DMS53 (cell line): ENCODE results near the gene BLACAT1.
"Not testable (repeated sequence)": the region's sequence is repeated elsewhere in the genome, so short reads cannot be mapped to it uniquely, and the experiment has no call there.

Experiments
- DNase-seq: peaks from one replicate; lab custom pipeline; 2025; lab: John Stamatoyannopoulos, UW

The BLACAT1 gene

DNA sequence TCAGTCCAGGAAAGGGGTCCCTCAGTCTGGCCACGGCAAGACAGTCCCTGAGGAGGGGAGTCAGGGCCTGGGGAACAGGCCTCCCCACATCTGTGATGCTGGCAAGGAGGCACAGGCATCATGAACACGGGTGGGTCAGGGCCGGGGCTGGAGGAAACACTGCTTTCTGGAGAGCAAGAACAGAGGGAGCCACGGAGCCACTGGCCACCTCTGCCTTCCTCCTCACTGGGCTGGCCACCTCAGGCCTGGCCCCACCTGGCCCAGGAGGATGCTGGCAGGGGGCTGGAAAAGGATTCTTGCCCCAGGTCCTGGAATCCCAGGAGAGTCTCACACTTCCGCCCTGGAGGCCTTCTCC is 15.7 kb downstream of the BLACAT1 start:
- DNase-seq = no peak

DNA sequence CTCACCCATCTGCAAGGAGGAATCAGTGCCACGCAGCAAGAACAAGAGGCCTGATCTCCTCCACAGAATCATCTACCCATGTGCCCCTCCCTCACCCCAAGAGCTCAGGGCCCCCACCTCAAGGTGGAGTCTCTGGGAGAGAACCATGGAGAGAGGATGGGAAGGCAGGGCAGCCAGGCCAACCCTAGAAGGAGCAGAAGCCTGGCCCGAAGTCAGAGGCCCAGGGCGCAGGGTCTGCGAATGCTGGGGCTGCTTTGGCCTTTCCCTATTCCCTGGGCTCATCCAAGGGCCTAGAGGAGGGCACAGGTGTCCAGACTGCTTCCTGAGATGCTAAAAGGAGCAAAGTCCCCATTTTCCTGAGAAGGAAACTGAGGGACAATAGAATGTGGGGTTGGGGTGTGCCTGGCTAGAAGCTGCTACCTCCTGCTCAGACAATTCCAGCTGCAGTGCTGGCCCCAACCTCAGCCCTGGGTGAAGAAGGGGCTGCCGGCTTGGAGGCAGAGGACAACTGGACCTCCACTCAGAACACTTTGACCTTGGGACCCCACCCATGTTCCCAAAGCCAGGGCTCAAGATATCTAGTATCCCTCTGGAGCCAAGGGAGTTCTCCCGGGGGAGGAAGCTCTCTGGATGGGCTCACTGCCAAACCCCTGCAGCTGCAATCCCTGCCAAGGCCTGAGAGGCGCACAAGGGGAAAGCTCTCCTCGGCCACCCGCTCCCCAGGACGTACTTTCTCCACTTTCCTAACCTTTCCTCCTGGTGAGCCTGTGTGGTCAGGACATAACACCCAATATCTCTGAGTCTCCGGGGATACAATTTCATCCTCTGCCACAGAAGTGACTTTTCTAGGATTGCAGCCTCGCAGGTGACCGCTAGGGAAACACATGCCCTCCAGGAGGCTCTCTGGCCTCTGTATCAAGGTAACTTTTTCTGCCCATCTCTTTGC is 17.4 kb downstream of the BLACAT1 start:
- DNase-seq = peak; percentile 95

DNA sequence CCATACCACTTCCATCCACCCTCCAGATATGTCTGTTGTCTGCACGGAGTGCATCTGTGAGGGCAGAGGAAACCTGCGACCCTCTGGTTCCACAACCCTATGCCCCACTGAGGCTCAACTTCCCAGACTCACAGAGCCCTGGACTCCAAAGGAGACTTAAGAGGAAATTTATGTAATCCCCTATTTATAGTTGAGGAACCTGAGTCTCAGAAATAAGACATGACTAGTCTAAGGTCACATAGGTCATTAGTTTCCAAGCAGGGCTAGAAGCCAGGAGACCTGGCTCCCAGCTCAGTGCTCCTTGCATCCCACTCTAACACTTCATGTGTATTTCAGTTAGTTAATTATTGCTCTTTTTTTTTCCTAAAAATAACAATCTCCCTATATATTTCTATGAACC is 18.3 kb downstream of the BLACAT1 start:
- no peak for DNase-seq

DNA sequence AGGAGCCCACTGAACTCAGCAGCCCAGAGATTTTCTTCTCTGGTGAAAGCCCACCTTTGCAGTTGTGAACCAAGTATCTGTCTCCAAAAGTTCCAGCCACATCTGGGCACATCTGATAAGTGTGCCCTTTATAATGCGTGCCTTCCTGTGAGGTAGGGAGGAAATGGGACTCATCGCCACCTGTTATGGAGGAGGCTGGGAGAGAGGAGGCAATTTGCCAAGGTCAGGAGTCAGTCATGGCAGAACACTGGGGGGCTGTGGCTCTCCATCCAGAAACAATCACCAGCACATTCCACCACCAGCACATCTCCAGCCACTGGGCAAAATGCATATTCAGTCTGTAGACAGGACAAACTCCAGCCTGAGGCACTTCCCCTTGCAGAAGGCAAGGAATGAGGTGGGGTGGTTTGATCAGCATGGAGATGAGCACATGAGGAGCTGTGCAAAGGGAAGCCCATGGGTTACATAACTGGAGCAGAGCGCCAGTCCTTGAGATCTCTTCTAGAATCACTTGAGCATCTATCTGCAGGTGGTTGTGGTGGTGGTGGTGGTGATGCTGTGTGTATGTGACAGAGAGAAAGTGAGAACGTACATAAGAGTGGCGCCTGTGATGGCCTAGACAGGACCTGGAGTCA is 19.0 kb downstream of the BLACAT1 start:
- no peak for DNase-seq

GRCh38 chr1:205435578-205436573 is 20.0 kb downstream of the BLACAT1 start:
- DNase-seq = peak; percentile 70

DNA sequence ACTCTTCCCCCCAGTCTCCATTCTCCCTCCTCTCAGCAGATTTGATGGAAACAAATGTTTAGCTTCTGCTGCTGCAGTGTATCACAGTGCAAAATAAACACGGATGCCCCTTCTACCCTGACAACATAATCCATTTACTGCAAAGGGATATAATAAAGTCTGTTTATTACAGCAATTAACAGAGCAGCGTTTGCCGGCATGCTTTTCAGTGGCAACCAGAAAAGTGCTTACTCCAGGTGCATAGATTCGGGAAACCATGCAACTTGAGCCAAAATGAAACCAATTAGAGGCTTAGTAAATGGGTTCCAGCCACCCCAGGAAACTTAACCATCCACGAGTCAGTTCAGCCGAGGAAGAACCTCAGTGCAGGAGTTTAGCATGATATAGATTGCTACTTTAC is 21.1 kb downstream of the BLACAT1 start:
- DNase-seq = no peak

- not testable (repeated sequence) for DNase-seq
These were observed 23.2 kb downstream of the BLACAT1 start for GRCh38 chr1:205432692-205433091.

- DNase-seq = no peak
These were observed 23.7 kb downstream of the BLACAT1 start for GRCh38 chr1:205432116-205432515.

DNA sequence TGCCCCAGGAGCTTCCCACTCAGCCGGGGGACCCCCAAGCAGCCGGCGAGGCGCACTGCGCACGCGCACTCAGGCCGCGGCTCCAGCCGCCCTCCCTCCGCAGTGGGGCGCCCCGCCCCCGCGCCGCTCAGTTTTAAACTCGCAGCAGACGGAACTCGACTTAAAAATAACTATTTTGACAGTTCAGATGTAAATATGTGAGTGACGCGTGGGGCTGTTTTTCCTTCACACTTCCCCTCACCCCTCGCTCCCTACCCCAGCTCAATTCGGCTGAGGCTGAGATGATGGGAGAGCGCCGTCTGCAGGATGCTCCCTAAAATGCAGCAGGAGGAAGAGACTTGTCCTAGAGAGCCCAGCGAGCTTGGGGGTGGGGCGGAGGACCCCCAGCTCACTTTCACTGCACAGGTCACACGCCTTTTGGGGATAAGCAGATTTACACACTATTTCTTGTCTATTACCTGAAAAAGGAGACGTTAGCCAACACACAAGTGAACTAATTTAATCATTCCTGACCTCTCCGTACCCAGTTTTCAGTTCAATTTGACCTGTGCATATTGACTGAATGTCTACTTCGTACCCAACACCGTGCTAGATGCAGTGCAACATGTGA is 25.0 kb downstream of the BLACAT1 start:
- peak; percentile 88 for DNase-seq

GRCh38 chr1:205429762-205430695 is 25.8 kb downstream of the BLACAT1 start:
- peak; percentile 68 for DNase-seq

- no peak for DNase-seq
These were observed 30.8 kb downstream of the BLACAT1 start for GRCh38 chr1:205424901-205425600.

DNA sequence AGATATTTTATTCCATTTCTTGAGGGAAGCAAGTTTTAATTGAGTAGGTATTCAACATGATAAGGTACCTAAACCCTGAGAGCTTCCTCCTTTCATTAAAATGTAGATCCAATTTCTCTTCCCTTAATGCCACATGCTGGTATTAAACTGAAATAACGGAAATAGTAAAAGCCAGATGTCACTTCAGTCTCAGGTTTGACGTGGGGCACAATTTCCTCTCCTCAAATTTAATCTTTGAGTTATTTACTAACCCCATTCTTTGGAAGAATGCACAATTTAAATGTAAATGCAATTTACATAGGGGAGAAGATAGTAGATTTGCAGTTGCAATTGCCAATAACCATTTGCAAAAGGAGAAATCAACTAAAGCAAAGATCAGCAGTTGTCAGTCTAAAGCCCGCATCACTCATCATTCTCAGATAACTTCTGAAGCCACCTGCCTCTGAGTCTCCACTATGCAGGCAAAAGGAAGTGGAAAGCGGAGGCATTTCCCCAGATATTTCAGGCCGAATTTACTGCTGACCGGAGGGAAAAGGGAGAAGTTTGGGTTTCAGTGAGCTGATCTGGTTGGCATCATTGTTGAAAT is 31.9 kb downstream of the BLACAT1 start:
- no peak for DNase-seq

DNA sequence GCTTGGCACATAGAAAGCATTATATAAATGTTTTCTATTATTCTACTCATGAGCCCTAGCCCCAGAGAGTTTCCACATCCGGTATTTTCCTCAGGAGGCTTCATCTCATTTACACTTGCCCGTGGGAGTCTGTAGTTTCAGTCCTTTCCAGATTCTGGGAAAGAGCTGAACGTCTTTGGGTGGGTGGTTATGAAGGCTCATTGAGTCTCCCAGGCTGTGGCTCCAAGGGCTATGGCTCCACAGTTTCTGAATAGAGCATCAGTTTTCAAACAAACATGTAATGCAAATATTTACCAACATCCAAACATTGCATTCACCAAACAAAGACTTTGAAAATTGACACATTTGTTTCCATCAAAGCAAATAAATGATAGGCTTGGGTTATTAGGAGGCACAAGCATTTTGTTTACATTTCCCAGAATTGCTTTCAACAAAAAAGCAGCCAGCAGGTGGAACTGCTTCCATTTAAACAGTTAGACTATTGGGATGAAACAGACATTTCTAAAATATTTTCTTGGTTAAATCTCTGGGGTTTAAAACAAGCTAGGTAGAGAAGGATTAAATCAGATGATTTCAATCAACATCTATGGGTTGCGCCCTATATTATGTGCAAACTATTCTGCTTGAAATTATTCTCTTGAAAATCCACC is 32.7 kb downstream of the BLACAT1 start:
- DNase-seq = peak; percentile 86

- DNase-seq = peak; percentile 70
These were observed 34.0 kb downstream of the BLACAT1 start, which contains the start of gene LEMD1 for GRCh38 chr1:205421798-205422197. Gene LEMD1, minus strand, starts transcription at chr1:205422056. Its CDS starts 1,520 bp downstream, at chr1:205420536.

GRCh38 chr1:205420938-205421337 is 34.9 kb downstream of the BLACAT1 start:
- DNase-seq = no peak

DNA sequence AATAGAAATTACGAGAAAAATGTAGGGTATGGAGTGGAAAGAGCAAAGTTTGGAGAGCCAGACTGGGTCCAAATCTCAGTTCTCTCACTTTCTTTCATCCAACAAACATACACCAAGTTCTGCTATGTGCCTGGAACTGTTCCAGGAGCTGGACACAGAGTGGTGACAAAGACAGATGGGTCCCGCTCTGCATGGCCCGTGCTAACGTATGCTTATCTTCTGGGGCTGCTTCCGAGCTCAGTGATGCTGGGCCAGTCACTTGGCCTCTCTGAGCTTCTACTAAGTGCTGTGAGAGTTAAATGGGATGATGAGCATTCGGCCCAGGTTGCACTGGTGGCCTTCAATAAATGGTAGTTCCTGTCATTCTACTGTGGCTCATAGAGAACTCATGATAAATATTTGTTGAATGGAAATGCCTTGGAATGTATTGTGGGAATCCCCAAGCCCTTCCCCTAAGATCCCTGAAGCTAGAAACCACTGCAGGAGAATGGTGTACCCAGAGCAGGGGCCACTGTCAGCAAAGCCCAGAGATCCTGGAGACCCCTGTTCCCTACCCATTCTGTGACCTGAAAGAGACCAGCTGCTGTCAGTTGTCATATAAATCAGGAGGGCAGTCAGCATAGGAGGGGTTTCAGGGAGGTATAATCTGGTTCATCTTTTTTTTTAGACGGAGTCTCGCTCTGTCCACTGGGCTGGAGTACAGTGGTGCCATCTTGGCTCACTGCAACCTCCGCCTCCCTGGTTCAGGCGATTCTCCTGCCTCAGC is 37.8 kb downstream of the BLACAT1 start:
- DNase-seq = no peak

- DNase-seq = no peak
These were observed 39.5 kb downstream of the BLACAT1 start for GRCh38 chr1:205416322-205416721.
